Adrenal gland (tissue), 5 donors: ENCODE measurements around the gene C5orf15.

ENCODE experiments used
- CTCF ChIP-seq, 6 experiments: fragments of 450-650 bp in 4 of 6; fragments of 200-600 bp in 2 of 6; sonication (generic) in 1 of 6; IDR thresholded peaks; 1 replicate in 5 of 6; 2 replicates in 1 of 6; pipeline versions ENCODE4 v1.5.1 to v1.8.0; 2016 to 2021; ENCODE audit warnings: antibody characterized with exemption in 6 of 6, mild to moderate bottlenecking in 2 of 6, moderate library complexity in 1 of 6
- POLR2A ChIP-seq, 2 donors: fragments of 450-650 bp; IDR thresholded peaks; one replicate each; pipeline ENCODE4 v1.6.1; 2017; ENCODE audit warnings: antibody characterized with exemption in 2 of 2, mild to moderate bottlenecking in 2 of 2, moderate library complexity in 1 of 2
- donor health status: DM: no; HTN: no; CAD: no.

- TF ChIP-seq CTCF (IDR thresholded peaks at IDR 0.05) (no peak), POLR2A (IDR thresholded peaks at IDR 0.05) (no peak)
Observed at GRCh38 chr5:133913413-133914155, 54.8 kb downstream of the C5orf15 start.
